NCI-H345 treated with DMSO at 0.1 percent for 48 hours (cell line): Measurements from ENCODE around the gene CENPL.

Experiments
- DNase-seq: peaks from one replicate; lab custom pipeline; 2025; ENCODE audit not compliant: unreplicated experiment; lab: John Stamatoyannopoulos, UW

Gene CENPL

DNA sequence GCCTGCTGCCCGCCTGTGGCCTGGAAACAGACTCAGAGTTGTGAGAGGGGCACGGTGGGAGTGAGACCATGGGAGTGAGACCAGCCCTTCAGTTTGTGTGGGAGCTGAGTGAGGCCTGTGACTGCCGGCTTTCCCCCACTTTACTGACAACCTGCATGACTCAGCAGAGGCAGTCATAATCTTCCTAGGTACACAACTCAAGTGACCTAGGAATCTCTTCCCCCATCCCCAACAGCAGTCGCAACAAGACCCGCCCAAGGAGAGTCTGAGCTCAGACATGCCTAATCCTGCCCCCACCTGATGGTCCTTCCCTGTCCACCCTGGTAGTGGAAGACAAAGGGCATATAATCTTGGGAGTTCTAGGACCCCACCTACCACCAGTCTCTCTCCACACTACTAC is 65.7 kb downstream of the CENPL start:
- no peak for DNase-seq

DNA sequence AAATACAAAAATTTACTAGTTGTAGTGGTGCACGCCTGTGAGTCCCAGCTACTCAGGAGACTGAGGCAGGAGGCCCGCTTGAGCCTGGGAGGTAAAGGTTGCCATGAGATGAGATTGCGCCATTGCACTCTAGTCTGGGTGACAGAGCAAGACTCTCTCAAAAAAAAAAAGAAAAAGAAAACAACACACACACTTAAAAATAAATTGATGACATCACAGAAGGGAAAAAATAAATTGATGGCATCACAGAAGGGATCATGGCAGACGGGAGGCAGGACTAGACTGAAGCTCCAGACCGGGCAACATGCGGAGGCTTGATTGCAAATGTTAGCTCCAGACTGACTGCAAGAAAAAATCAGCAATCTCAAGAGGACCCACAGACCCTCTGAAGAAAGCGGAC is 66.6 kb downstream of the CENPL start:
- no peak for DNase-seq

DNA sequence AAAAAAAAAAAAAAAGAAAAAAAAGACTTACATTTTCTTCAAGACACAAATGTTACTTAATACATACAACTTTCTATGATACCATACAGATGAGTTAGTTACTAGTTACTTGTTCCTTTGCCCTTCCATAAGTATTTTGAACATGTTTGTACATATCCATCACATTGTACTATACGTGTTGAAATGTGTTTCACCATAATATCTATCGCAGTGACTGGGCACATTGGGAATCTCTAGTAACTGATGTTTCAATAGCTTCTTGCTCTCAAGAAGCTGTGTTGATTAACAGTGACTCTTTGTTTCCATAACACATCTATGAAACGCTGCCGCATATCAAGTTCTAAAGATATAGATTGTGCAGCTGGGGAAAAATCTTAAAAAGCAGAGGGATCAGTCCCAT is 67.0 kb downstream of the CENPL start:
- no peak for DNase-seq

DNA sequence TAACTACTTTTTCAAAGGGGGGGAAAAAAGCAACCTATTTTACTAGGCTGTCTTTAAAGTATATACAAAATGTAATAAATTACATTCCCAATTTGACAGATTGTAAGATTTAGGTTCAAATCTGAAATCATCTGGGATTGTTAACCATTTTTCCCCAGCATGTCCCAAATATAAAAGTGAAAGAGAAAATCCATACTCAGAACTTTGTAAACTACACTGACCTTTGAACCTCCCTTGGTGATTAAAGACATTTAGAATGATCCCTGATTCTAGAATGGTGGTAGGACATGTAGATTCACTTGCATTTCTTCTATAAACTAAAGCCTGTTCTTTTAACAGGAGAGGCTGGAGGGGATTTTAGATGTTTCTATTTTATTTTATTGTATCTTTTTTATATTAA is 70.9 kb downstream of the CENPL start:
- DNase-seq: no peak
